CD14-positive monocyte (primary cell): ENCODE measurements around the gene LARP1. TPM values are rescaled to one million over a fixed set of nuclear protein-coding genes. Genes with fewer than 3 reads are reported as not detected.

Experiments
- DNase-seq, 3 donors: peaks; one replicate each; pipeline ENCODE4 v3.0.0-alpha.2; 2011 to 2022
- H2AFZ ChIP-seq: 2 replicates; pipeline ENCODE4 v1.6.0; 2012; ENCODE audit warnings: mild to moderate bottlenecking, low read depth, low read length, inconsistent platforms; ENCODE audit not compliant: insufficient read depth, poor library complexity, severe bottlenecking
- H3K27ac ChIP-seq, 2 donors: 1 replicate in 1 of 2; 2 replicates in 1 of 2; pipeline ENCODE4 v1.5.1; 2012 to 2013; ENCODE audit warnings: low read length in 2 of 2, control low read depth in 1 of 2, inconsistent platforms in 1 of 2, low read depth in 1 of 2, mild to moderate bottlenecking in 1 of 2
- H3K27me3 ChIP-seq, 2 donors: one replicate each; pipeline versions ENCODE4 v1.6.0 to v1.6.1; 2011 to 2013; ENCODE audit warnings: low read length in 2 of 2; ENCODE audit not compliant: control insufficient read depth in 2 of 2, insufficient read depth in 2 of 2
- H3K36me3 ChIP-seq, 2 donors: replicated peaks in 1 of 2; 1 replicate in 1 of 2; 2 replicates in 1 of 2; pipeline versions ENCODE4 v1.5.1 to v1.6.1; 2012 to 2013; ENCODE audit warnings: low read length in 2 of 2, control low read depth in 1 of 2, inconsistent platforms in 1 of 2, mild to moderate bottlenecking in 1 of 2; ENCODE audit not compliant: insufficient read depth in 2 of 2, control insufficient read depth in 1 of 2
- H3K4me1 ChIP-seq, 2 donors: 1 replicate in 1 of 2; 2 replicates in 1 of 2; pipeline versions ENCODE4 v1.5.1 to v1.6.1; 2012 to 2013; ENCODE audit warnings: low read length in 2 of 2, control low read depth in 1 of 2, inconsistent platforms in 1 of 2, mild to moderate bottlenecking in 1 of 2, moderate library complexity in 1 of 2; ENCODE audit not compliant: insufficient read depth in 2 of 2, control insufficient read depth in 1 of 2
- H3K4me2 ChIP-seq: replicated peaks from 2 replicates; pipeline ENCODE3; 2012; ENCODE audit warnings: low read length, moderate library complexity, mild to moderate bottlenecking; ENCODE audit not compliant: poor library complexity, severe bottlenecking; ENCODE audit errors: extremely low read depth
- H3K4me3 ChIP-seq, 3 experiments: fragments of 200-600 bp in 1 of 3; sonication (generic) in 1 of 3; replicated peaks in 1 of 3; 1 replicate in 2 of 3; 2 replicates in 1 of 3; pipeline ENCODE4 v1.5.1; 2011 to 2013; ENCODE audit warnings: low read length in 3 of 3, mild to moderate bottlenecking in 3 of 3, control low read depth in 2 of 3, low read depth in 2 of 3, inconsistent platforms in 1 of 3, moderate library complexity in 1 of 3
- H3K79me2 ChIP-seq: 2 replicates; pipeline ENCODE4 v1.6.0; 2012; ENCODE audit warnings: mild to moderate bottlenecking, control low read depth, inconsistent platforms, low read length, moderate library complexity; ENCODE audit not compliant: insufficient read depth
- H3K9ac ChIP-seq: 2 replicates; pipeline ENCODE4 v1.6.0; 2017; ENCODE audit warnings: low read length, mild to moderate bottlenecking; ENCODE audit not compliant: insufficient read depth, poor library complexity, severe bottlenecking
- H3K9me3 ChIP-seq, 2 donors: replicated peaks in 1 of 2; 1 replicate in 1 of 2; 2 replicates in 1 of 2; pipeline versions ENCODE4 v1.5.1 to v1.6.1; 2012 to 2013; ENCODE audit warnings: low read length in 2 of 2, control low read depth in 1 of 2; ENCODE audit not compliant: control insufficient read depth in 1 of 2, insufficient read depth in 1 of 2
- H4K20me1 ChIP-seq: 2 replicates; pipeline ENCODE4 v1.6.0; 2012; ENCODE audit warnings: mild to moderate bottlenecking, low read length, control low read depth, moderate library complexity; ENCODE audit not compliant: insufficient read depth
- H3K27ac Mint-ChIP-seq, 7 donors: one replicate each; pipeline ENCODE4 v1.8.0; 2020; ENCODE audit warnings: mild to moderate bottlenecking in 7 of 7, mixed read lengths in 7 of 7, moderate library complexity in 6 of 7, inconsistent platforms in 2 of 7
- H3K27me3 Mint-ChIP-seq, 3 donors: one replicate each; pipeline ENCODE4 v1.8.0; 2021 to 2022; ENCODE audit warnings: low read depth in 3 of 3, mild to moderate bottlenecking in 3 of 3, mixed read lengths in 3 of 3, moderate library complexity in 3 of 3, inconsistent platforms in 1 of 3
- H3K36me3 Mint-ChIP-seq, 2 donors: one replicate each; pipeline ENCODE4 v1.8.0; 2020; ENCODE audit warnings: mixed read lengths in 2 of 2, inconsistent platforms in 1 of 2, mild to moderate bottlenecking in 1 of 2
- H3K4me1 Mint-ChIP-seq: one replicate; pipeline ENCODE4 v1.8.0; 2020; ENCODE audit warnings: mild to moderate bottlenecking, mixed read lengths
- H3K4me3 Mint-ChIP-seq, 2 donors: one replicate each; pipeline ENCODE4 v1.8.0; 2020; ENCODE audit warnings: mild to moderate bottlenecking in 2 of 2, mixed read lengths in 2 of 2, moderate library complexity in 1 of 2
- H3K9me3 Mint-ChIP-seq, 7 donors: one replicate each; pipeline ENCODE4 v1.8.0; 2020 to 2022; ENCODE audit warnings: mixed read lengths in 7 of 7, mild to moderate bottlenecking in 6 of 7, moderate library complexity in 6 of 7, inconsistent platforms in 2 of 7
- CTCF ChIP-seq: fragments of 200-600 bp; IDR thresholded peaks from one replicate; pipeline ENCODE4 v1.8.0; 2022; ENCODE audit warnings: antibody characterized with exemption, mild to moderate bottlenecking
- WGBS: methylation state at CpG from one replicate; pipeline ENCODE4 v1.1.5; 2013; ENCODE audit warnings: missing lambda C conversion rate; ENCODE audit not compliant: insufficient coverage; 5-methylcytosine and 5-hydroxymethylcytosine counted together
- intact Hi-C, 2 donors: fragments of 100-400 bp; cut with micrococcal nuclease; formaldehyde crosslinking; loops; one replicate each; pipeline versions ENCODE4 v1.15.0 to v1.15.1; 2023
- polyA plus RNA-seq, 3 donors: library from polyadenylated mRNA; depleted of rRNA in 1 of 3; unstranded in 2 of 3; stranded (reverse) in 1 of 3; fragments of 300-500 nt in 2 of 3; fragments of >200 nt in 1 of 3; fragmentation: Illumina TruSeq in 2 of 3; gene quantifications; 1 replicate in 2 of 3; 2 replicates in 1 of 3; pipeline ENCODE4 v1.2.3, GENCODE V29; 2012 to 2021

Gene LARP1
- polyA plus RNA-seq, 3 donors: 4.7 to 55.0 (median 5.8) TPM

GRCh38 chr5:154782812-154783592 lies 27.8 kb downstream of the LARP1 start:
- Histone ChIP-seq H3K27ac (peak overlapping the region in 1 of 2 donors; percentile 64), H3K9me3 (no peaks in the 10 kb centered on the region), H3K79me2 (peaks cover 100% of the 10 kb centered on the region), H3K4me1 (peaks cover 8 to 14% of the 10 kb centered on the region in 2 donors), H2AFZ (no peak overlapping the region), H3K4me2 (no peak overlapping the region), H3K4me3 (no peak overlapping the region), H4K20me1 (peaks cover 100% of the 10 kb centered on the region), H3K9ac (no peak overlapping the region), H3K27me3 (no peaks in the 10 kb centered on the region), H3K36me3 (no peaks in the 10 kb centered on the region)
- peaks cover 0 to 1% (median 0%) of the 10 kb centered on the region in 3 donors for H3K27me3 Mint-ChIP-seq
- no peak for DNase-seq
- H3K27ac Mint-ChIP-seq: peak overlapping the region; percentile 28 to 79 (median 63)
- no peak for TF ChIP-seq CTCF
- no peak overlapping the region for H3K4me3 Mint-ChIP-seq
- H3K4me1 Mint-ChIP-seq: peaks cover 54% of the 10 kb centered on the region
- H3K36me3 Mint-ChIP-seq: peaks cover 0 to 9% of the 10 kb centered on the region in 2 donors
- 86% methylated on average over 1 of the region's 1 CpG for WGBS
- H3K9me3 Mint-ChIP-seq: no peaks in the 10 kb centered on the region
- intact Hi-C loops: no loop called here

GRCh38 chr5:154783774-154784460 lies 28.7 kb downstream of the LARP1 start:
- H3K9me3 Mint-ChIP-seq: no peaks in the 10 kb centered on the region
- Histone ChIP-seq H3K4me2 (no peak overlapping the region), H3K36me3 (no peaks in the 10 kb centered on the region), H4K20me1 (peaks cover 100% of the 10 kb centered on the region), H3K9me3 (no peaks in the 10 kb centered on the region), H3K9ac (no peak overlapping the region), H3K27ac (peak overlapping the region in 1 of 2 donors; percentile 64), H3K4me1 (peaks cover 8 to 18% of the 10 kb centered on the region in 2 donors), H3K4me3 (no peak overlapping the region), H2AFZ (no peak overlapping the region), H3K79me2 (peaks cover 100% of the 10 kb centered on the region), H3K27me3 (no peaks in the 10 kb centered on the region)
- H3K4me1 Mint-ChIP-seq: peaks cover 56% of the 10 kb centered on the region
- H3K36me3 Mint-ChIP-seq: peaks cover 0 to 9% of the 10 kb centered on the region in 2 donors
- no peak overlapping the region for H3K4me3 Mint-ChIP-seq
- H3K27ac Mint-ChIP-seq: peak overlapping the region in 6 of 7 donors; percentile 25 to 81 (median 57)
- intact Hi-C loops: no loop called here
- no peak for TF ChIP-seq CTCF
- no peak for DNase-seq
- peaks cover 0 to 1% (median 0%) of the 10 kb centered on the region in 3 donors for H3K27me3 Mint-ChIP-seq
- WGBS: 98% methylated on average over 4 of the region's 11 CpGs
